22Rv1 (cell line): Measurements from ENCODE around the gene DDX23.

ENCODE experiments used
- CTCF ChIP-seq: fragments of 450-650 bp; IDR thresholded peaks from 2 replicates; pipeline ENCODE4 v1.5.1; 2017; ENCODE audit warnings: mild to moderate bottlenecking
- ZFX ChIP-seq: fragments of 450-650 bp; IDR thresholded peaks from 2 replicates; pipeline ENCODE4 v1.6.1; 2017; ENCODE audit warnings: antibody characterized with exemption, borderline replicate concordance

- TF ChIP-seq CTCF (no peak), ZFX (no peak)
These were observed 44.0 kb downstream of the DDX23 start for GRCh38 chr12:48807981-48808380.
